ENCODE results near the gene OPN1MW.
"Not testable (repeated sequence)": the region's sequence is repeated elsewhere in the genome, so short reads cannot be mapped to it uniquely, and the experiment has no call there.

The OPN1MW gene

DNA sequence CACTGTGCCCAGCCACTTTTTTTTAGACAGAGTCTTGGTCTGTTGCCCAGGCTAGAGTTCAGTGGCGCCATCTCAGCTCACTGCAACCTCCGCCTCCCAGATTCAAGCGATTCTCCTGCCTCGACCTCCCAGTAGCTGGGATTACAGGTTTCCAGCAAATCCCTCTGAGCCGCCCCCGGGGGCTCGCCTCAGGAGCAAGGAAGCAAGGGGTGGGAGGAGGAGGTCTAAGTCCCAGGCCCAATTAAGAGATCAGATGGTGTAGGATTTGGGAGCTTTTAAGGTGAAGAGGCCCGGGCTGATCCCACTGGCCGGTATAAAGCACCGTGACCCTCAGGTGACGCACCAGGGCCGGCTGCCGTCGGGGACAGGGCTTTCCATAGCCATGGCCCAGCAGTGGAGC lies at the start of gene OPN1MW:
TSS of gene OPN1MW (plus strand) at position 301 of the 400 bp plus-strand sequence. CDS start at position 383, 82 bp downstream.
- DNase-seq (ENCODE audit: low read depth), result not testable (repeated sequence)

DNA sequence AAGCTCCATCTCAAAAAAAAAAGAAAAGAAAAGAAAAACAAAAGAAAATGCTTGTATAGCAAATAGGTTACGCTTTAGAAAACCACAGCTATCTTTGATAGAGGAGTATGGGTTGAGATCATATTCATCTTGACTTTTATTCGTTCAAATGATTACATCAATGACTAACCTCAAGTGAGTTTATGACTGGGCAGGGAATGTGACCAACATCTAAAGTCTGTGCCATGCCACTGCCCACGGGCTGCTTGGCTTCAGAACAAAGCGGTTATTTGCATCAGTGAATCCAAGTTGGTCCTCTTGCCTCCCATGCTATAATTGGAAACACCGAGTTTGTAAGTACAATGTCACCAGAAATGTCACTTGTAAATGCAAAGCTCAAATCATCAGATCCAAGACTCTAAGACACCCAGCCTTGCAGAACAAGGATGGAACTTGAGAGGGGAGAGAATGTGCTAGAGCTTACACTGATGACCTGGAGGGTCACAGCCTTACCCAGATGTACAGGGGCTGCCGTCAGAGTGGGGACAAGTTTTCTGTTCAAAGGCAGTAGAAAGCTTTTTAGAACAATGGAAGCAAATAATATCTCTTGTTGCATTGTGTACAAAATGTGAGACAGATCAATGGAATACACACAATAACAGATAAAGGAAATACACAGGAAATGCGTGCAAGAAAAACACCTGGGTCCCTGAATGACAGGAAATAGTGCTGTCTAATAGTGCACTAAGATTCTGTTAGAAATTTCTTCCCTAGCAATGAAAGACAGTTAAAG lies 46.8 kb upstream of the OPN1MW start:
- peak; percentile 7 for DNase-seq (ENCODE audit: low read depth)

- DNase-seq (ENCODE audit: low read depth), result peak; percentile 66
Observed at GRCh38 chrX:154136627-154137161, 45.7 kb upstream of the OPN1MW start.

- DNase-seq (ENCODE audit: low read depth), result no peak
Observed at GRCh38 chrX:154138857-154139256, 43.5 kb upstream of the OPN1MW start.

GRCh38 chrX:154140206-154140605 lies 42.2 kb upstream of the OPN1MW start:
- DNase-seq (ENCODE audit: low read depth), result no peak

GRCh38 chrX:154140742-154141141 lies 41.7 kb upstream of the OPN1MW start:
- no peak for DNase-seq (ENCODE audit: low read depth)

DNA sequence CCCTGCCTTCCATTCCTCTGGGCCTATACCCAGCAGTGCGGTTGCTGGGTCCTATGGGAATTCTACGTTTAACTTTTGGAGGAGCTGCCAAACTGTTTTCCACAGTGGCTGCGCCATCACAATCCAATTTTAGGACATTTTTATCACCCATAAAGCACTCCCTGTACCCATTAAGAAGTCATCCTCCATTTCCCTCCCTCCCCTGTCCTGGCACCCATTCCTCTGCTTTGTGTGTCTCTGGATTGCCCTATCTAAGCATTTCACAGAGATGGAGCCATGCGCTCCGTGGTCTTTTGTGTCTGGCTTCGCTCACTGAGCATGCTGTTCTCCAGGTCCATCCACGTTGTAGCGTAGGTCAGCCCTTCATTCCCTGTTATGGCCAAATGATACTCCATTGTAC lies 40.0 kb upstream of the OPN1MW start:
- DNase-seq (ENCODE audit: low read depth), result no peak

DNA sequence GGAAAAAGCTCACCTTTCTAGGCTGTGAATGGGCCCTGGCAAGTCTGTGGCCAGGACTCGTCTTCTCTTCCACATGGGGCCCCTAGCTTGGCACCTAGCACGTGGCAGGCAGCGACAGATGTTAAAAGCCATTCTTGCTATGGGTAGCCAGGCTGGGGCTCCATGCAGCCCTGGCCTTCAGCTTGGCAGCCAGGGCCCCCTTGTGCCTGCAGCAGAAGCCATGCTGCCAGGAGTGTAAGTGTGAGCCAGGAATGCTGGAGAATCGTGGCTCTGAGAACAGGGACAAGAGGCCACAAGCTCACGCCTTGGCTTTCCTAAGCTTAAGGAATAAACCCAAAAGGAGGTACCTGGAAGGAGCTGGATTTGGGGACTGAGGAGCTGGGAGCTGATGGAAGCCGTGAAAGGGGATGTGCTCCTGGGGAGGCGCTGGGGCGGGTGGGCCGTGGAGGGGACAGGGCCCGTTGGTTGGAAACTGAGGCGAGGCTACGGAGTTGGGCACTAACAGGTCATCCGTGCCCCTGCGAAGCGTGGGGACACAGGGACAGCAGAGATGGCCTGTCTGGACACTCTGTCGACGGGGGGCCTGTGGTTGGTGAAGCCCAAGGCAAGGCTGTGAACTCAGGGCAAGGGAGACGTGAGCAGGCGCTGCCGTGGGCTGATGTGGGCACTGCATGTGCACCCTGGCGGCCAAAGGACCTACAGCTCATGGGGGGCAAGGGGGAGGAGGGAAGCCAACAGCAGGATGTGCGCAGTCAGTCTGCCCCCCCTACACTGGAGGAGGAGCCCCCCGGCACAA lies 39.2 kb upstream of the OPN1MW start:
- no peak for DNase-seq (ENCODE audit: low read depth)

DNA sequence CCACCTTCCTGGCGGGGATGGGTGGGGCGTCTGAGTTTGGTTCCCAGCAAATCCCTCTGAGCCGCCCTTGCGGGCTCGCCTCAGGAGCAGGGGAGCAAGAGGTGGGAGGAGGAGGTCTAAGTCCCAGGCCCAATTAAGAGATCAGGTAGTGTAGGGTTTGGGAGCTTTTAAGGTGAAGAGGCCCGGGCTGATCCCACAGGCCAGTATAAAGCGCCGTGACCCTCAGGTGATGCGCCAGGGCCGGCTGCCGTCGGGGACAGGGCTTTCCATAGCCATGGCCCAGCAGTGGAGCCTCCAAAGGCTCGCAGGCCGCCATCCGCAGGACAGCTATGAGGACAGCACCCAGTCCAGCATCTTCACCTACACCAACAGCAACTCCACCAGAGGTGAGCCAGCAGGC lies 38.4 kb upstream of the OPN1MW start, which contains the start of gene OPN1LW:
TSS of gene OPN1LW (plus strand) at position 234 of the 400 bp plus-strand sequence. CDS start at position 275, 41 bp downstream.
- not testable (repeated sequence) for DNase-seq (ENCODE audit: low read depth)

- not testable (repeated sequence) for DNase-seq (ENCODE audit: low read depth)
Observed at GRCh38 chrX:154151030-154151429, 31.4 kb upstream of the OPN1MW start.

GRCh38 chrX:154156221-154156620 lies 26.2 kb upstream of the OPN1MW start:
- DNase-seq (ENCODE audit: low read depth), result not testable (repeated sequence)

DNA sequence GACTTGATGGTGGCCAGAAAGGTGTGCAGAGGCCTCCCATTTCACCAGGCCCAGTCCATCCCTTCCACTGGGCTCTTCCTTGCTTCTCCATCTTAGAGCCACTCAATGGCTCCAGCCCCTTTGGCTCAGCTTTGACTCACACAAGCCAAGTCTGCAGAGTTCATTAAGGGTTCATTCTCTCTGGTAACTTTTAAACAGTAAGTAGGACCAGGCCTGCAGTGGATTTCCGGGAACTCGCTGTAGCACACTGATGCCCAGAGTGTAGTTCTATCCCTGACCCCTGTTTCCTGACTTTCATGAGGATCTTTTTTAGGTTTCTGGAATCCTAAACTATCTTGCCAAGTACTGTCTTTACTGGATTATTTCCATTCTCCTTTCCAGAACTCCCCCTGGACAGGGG lies 25.2 kb upstream of the OPN1MW start:
- DNase-seq (ENCODE audit: low read depth), result not testable (repeated sequence)

- DNase-seq (ENCODE audit: low read depth), result not testable (repeated sequence)
Observed at GRCh38 chrX:154159345-154159744, 23.1 kb upstream of the OPN1MW start.

DNA sequence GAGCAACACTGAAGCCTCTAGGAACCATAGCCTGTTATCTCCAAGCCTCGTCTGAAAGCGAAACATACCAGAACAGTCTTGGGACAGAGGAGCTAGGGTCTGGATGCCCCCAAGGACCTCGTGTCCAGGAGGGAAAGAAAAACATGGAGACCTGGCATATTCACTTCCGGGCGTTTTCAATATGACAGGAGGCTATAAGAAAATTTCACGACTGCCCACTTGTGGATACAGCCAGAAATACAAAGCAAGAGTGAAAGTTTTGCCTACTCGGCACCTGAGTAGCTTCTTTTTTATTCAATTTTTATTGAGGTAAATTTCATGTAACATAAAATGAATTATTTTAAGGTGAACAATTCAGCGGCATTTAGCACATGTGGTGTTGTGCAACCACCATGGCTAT lies 17.5 kb upstream of the OPN1MW start:
- not testable (repeated sequence) for DNase-seq (ENCODE audit: low read depth)

- not testable (repeated sequence) for DNase-seq (ENCODE audit: low read depth)
Observed at GRCh38 chrX:154168384-154168783, 14.0 kb upstream of the OPN1MW start.

GRCh38 chrX:154172535-154172943 lies 9.9 kb upstream of the OPN1MW start:
- DNase-seq (ENCODE audit: low read depth), result not testable (repeated sequence)

- DNase-seq (ENCODE audit: low read depth), result not testable (repeated sequence)
Observed at GRCh38 chrX:154174356-154174755, 8.0 kb upstream of the OPN1MW start.

GRCh38 chrX:154183794-154184193 lies 1.4 kb downstream of the OPN1MW start:
- not testable (repeated sequence) for DNase-seq (ENCODE audit: low read depth)

GRCh38 chrX:154192846-154193245 lies 10.4 kb downstream of the OPN1MW start:
- DNase-seq (ENCODE audit: low read depth), result not testable (repeated sequence)

DNA sequence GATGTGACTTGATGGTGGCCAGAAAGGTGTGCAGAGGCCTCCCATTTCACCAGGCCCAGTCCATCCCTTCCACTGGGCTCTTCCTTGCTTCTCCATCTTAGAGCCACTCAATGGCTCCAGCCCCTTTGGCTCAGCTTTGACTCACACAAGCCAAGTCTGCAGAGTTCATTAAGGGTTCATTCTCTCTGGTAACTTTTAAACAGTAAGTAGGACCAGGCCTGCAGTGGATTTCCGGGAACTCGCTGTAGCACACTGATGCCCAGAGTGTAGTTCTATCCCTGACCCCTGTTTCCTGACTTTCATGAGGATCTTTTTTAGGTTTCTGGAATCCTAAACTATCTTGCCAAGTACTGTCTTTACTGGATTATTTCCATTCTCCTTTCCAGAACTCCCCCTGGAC lies 11.9 kb downstream of the OPN1MW start:
- DNase-seq (ENCODE audit: low read depth), result not testable (repeated sequence)

- DNase-seq (ENCODE audit: low read depth), result not testable (repeated sequence)
Observed at GRCh38 chrX:154196466-154196865, 14.1 kb downstream of the OPN1MW start.

GRCh38 chrX:154209670-154210418 lies 27.4 kb downstream of the OPN1MW start:
- DNase-seq (ENCODE audit: low read depth), result not testable (repeated sequence)

All from ELR (cell line).